H9 (cell line): ENCODE data around the gene TTLL12. TPM values are rescaled to one million over a fixed set of nuclear protein-coding genes. Genes with fewer than 3 reads are reported as not detected.

Experiments
- DNase-seq: peaks from one replicate; pipeline ENCODE4 v3.0.0-alpha.2; 2017
- H2AFZ ChIP-seq: one replicate; pipeline ENCODE4 v1.6.1; 2013; ENCODE audit warnings: mild to moderate bottlenecking, low read length, control low read depth, moderate library complexity
- H2AK5ac ChIP-seq: 2 replicates; pipeline ENCODE4 v1.6.1; 2013; ENCODE audit warnings: low read length, control low read depth, mixed read lengths; ENCODE audit not compliant: insufficient read length
- H2BK120ac ChIP-seq: one replicate; pipeline ENCODE4 v1.6.1; 2013; ENCODE audit warnings: low read depth, mild to moderate bottlenecking, low read length, control low read depth, inconsistent platforms; ENCODE audit not compliant: poor library complexity, severe bottlenecking
- H2BK12ac ChIP-seq: 2 replicates; pipeline ENCODE4 v1.6.1; 2013; ENCODE audit warnings: low read length, control low read depth, mixed read lengths, low read depth; ENCODE audit not compliant: insufficient read length
- H2BK15ac ChIP-seq: 2 replicates; pipeline ENCODE4 v1.6.1; 2013; ENCODE audit warnings: low read depth, low read length, control low read depth
- H2BK20ac ChIP-seq: one replicate; pipeline ENCODE4 v1.6.1; 2013; ENCODE audit warnings: low read depth, mild to moderate bottlenecking, low read length, control low read depth, inconsistent platforms; ENCODE audit not compliant: poor library complexity, severe bottlenecking
- H2BK5ac ChIP-seq: 2 replicates; pipeline ENCODE4 v1.6.1; 2013; ENCODE audit warnings: low read length, control low read depth, mixed read lengths; ENCODE audit not compliant: insufficient read length
- H3K14ac ChIP-seq: 2 replicates; pipeline ENCODE4 v1.6.1; 2013; ENCODE audit warnings: low read length, control low read depth; ENCODE audit not compliant: insufficient read depth
- H3K18ac ChIP-seq: 2 replicates; pipeline ENCODE4 v1.6.1; 2013; ENCODE audit warnings: low read depth, mild to moderate bottlenecking, mixed read lengths, low read length, control low read depth; ENCODE audit not compliant: insufficient read length
- H3K23ac ChIP-seq: 2 replicates; pipeline ENCODE4 v1.6.1; 2013; ENCODE audit warnings: low read length, control low read depth, mixed read lengths, low read depth; ENCODE audit not compliant: insufficient read length
- H3K23me2 ChIP-seq: 2 replicates; pipeline ENCODE4 v1.6.1; 2013; ENCODE audit warnings: low read depth, mild to moderate bottlenecking, mixed read lengths, low read length, control low read depth; ENCODE audit not compliant: insufficient read length, poor library complexity, severe bottlenecking
- H3K27ac ChIP-seq: 2 replicates; pipeline ENCODE4 v1.5.1; 2013; ENCODE audit warnings: low read length, control low read depth, mixed read lengths, low read depth; ENCODE audit not compliant: insufficient read length
- H3K27me3 ChIP-seq: 2 replicates; pipeline ENCODE4 v1.6.1; 2013; ENCODE audit warnings: low read length, control low read depth, inconsistent platforms; ENCODE audit not compliant: insufficient read depth
- H3K4ac ChIP-seq: 2 replicates; pipeline ENCODE4 v1.6.1; 2013; ENCODE audit warnings: low read depth, mild to moderate bottlenecking, control low read depth, inconsistent platforms, low read length, moderate library complexity
- H3K4me1 ChIP-seq: 2 replicates; pipeline ENCODE4 v1.6.1; 2013; ENCODE audit warnings: low read length, control low read depth, inconsistent platforms; ENCODE audit not compliant: insufficient read depth
- H3K4me2 ChIP-seq: 2 replicates; pipeline ENCODE4 v1.6.1; 2013; ENCODE audit warnings: low read length, control low read depth, mixed read lengths; ENCODE audit not compliant: insufficient read length, insufficient read depth
- H3K56ac ChIP-seq: 2 replicates; pipeline ENCODE4 v1.6.1; 2013; ENCODE audit warnings: low read depth, mild to moderate bottlenecking, mixed read lengths, low read length, control low read depth; ENCODE audit not compliant: insufficient read length
- H3K79me1 ChIP-seq: 2 replicates; pipeline ENCODE4 v1.6.1; 2013; ENCODE audit warnings: low read depth, mild to moderate bottlenecking, moderate library complexity, low read length, control low read depth, inconsistent platforms; ENCODE audit not compliant: insufficient read depth, poor library complexity, severe bottlenecking
- H3K79me2 ChIP-seq: 2 replicates; pipeline ENCODE4 v1.6.1; 2013; ENCODE audit warnings: low read length, control low read depth, inconsistent platforms; ENCODE audit not compliant: insufficient read depth
- H3K9ac ChIP-seq: 2 replicates; pipeline ENCODE4 v1.6.1; 2013; ENCODE audit warnings: low read length, control low read depth, mixed read lengths; ENCODE audit not compliant: insufficient read length; ENCODE audit errors: extremely low read depth
- H3K9me3 ChIP-seq: one replicate; pipeline ENCODE4 v1.6.1; 2013; ENCODE audit warnings: low read depth, low read length, inconsistent platforms; ENCODE audit not compliant: control insufficient read depth
- H3T11ph ChIP-seq: one replicate; pipeline ENCODE4 v1.6.1; 2013; ENCODE audit warnings: mild to moderate bottlenecking, low read length, control low read depth, inconsistent platforms
- H4K20me1 ChIP-seq: one replicate; pipeline ENCODE4 v1.6.1; 2013; ENCODE audit not compliant: control insufficient read depth, insufficient read length, insufficient read depth
- H4K5ac ChIP-seq: 2 replicates; pipeline ENCODE4 v1.6.1; 2013; ENCODE audit warnings: low read depth, mild to moderate bottlenecking, mixed read lengths, low read length, control low read depth; ENCODE audit not compliant: insufficient read length
- H4K8ac ChIP-seq: replicated peaks from 2 replicates; pipeline ENCODE4 v1.6.1; 2013; ENCODE audit warnings: low read length, control low read depth, mixed read lengths, low read depth; ENCODE audit not compliant: insufficient read length
- H4K91ac ChIP-seq: 2 replicates; pipeline ENCODE4 v1.6.1; 2013; ENCODE audit warnings: low read depth, mild to moderate bottlenecking, moderate library complexity, mixed read lengths, low read length, control low read depth; ENCODE audit not compliant: insufficient read length
- H3K27ac Mint-ChIP-seq, 3 experiments: 2 replicates in 2 of 3; 3 replicates in 1 of 3; pipeline ENCODE4 v1.8.0; 2020 to 2021; ENCODE audit warnings: mixed read lengths in 3 of 3, mild to moderate bottlenecking in 1 of 3, moderate library complexity in 1 of 3
- H3K27me3 Mint-ChIP-seq: 2 replicates; pipeline ENCODE4 v1.8.0; 2021; ENCODE audit warnings: low read depth, mild to moderate bottlenecking, moderate library complexity, mixed read lengths
- H3K36me3 Mint-ChIP-seq, 3 experiments: 2 replicates in 2 of 3; 3 replicates in 1 of 3; pipeline ENCODE4 v1.8.0; 2020 to 2021; ENCODE audit warnings: low read depth in 3 of 3, mixed read lengths in 3 of 3; ENCODE audit not compliant: insufficient read depth in 1 of 3
- H3K4me1 Mint-ChIP-seq, 2 experiments: 2 replicates each; pipeline ENCODE4 v1.8.0; 2020; ENCODE audit warnings: mixed read lengths in 2 of 2
- H3K4me3 Mint-ChIP-seq, 2 experiments: 2 replicates in 1 of 2; 3 replicates in 1 of 2; pipeline ENCODE4 v1.8.0; 2020 to 2021; ENCODE audit warnings: mild to moderate bottlenecking in 2 of 2, mixed read lengths in 2 of 2, moderate library complexity in 1 of 2
- H3K9me3 Mint-ChIP-seq, 2 experiments: 2 replicates in 1 of 2; 3 replicates in 1 of 2; pipeline ENCODE4 v1.8.0; 2020; ENCODE audit warnings: mild to moderate bottlenecking in 2 of 2, mixed read lengths in 2 of 2, moderate library complexity in 1 of 2
- CTCF ChIP-seq: fragments of 200-600 bp; sonication (generic); conservative IDR thresholded peaks from 3 replicates; pipeline ENCODE4 v1.8.0; 2021; ENCODE audit warnings: antibody characterized with exemption, mild to moderate bottlenecking
- WGBS: extraction: QIAGEN DNeasy Blood & Tissue Kit; methylation state at CpG from one replicate; pipeline ENCODE4 v1.1.7; 2013; ENCODE audit warnings: missing lambda C conversion rate, low lambda C conversion rate, mixed read lengths; ENCODE audit not compliant: insufficient read length; ENCODE audit errors: extremely low coverage; 5-methylcytosine and 5-hydroxymethylcytosine counted together
- total RNA-seq: library from RNA; stranded (reverse); gene quantifications from 2 replicates; pipeline ENCODE4 v1.2.1, GENCODE V29; 2021

TTLL12 gene
- total RNA-seq, 1 experiment from 2014 or later = 89.6 TPM

- H3K18ac ChIP-seq = no peak overlapping the region
- H3K4me2 ChIP-seq = no peak overlapping the region
- no peak overlapping the region for H3K9ac ChIP-seq
- no peak for TF ChIP-seq CTCF
- no peak overlapping the region for H2AK5ac ChIP-seq
- no peaks in the 10 kb centered on the region for H3K36me3 Mint-ChIP-seq
- H3T11ph ChIP-seq = no peak overlapping the region
- H2AFZ ChIP-seq = no peak overlapping the region
- H3K27me3 Mint-ChIP-seq = peaks cover 25% of the 10 kb centered on the region
- H4K91ac ChIP-seq = no peak overlapping the region
- H3K23me2 ChIP-seq = no peaks in the 10 kb centered on the region
- H3K79me2 ChIP-seq = no peaks in the 10 kb centered on the region
- H2BK5ac ChIP-seq = no peak overlapping the region
- H3K27ac ChIP-seq = no peak overlapping the region
- peaks cover 5% of the 10 kb centered on the region for H4K20me1 ChIP-seq
- no peak overlapping the region for H3K23ac ChIP-seq
- H3K4me1 Mint-ChIP-seq = peaks cover 9 to 17% of the 10 kb centered on the region in 2 experiments
- H3K14ac ChIP-seq = no peak overlapping the region
- H3K9me3 Mint-ChIP-seq = no peaks in the 10 kb centered on the region
- H3K79me1 ChIP-seq = no peaks in the 10 kb centered on the region
- H3K27me3 ChIP-seq = peaks cover 3% of the 10 kb centered on the region
- no peak overlapping the region for H3K27ac Mint-ChIP-seq
- H3K9me3 ChIP-seq = no peaks in the 10 kb centered on the region
- no peak overlapping the region for H3K4ac ChIP-seq
- H2BK15ac ChIP-seq = no peak overlapping the region
- H2BK12ac ChIP-seq = no peak overlapping the region
- no peak overlapping the region for H3K56ac ChIP-seq
- no peak overlapping the region for H4K8ac ChIP-seq
- H2BK120ac ChIP-seq = no peak overlapping the region
- H3K4me3 Mint-ChIP-seq = no peak overlapping the region
- no peak for DNase-seq
- WGBS = no CpG with 5 or more reads among the region's 7 CpGs
- H2BK20ac ChIP-seq = no peak overlapping the region
- no peaks in the 10 kb centered on the region for H3K4me1 ChIP-seq
- no peak overlapping the region for H4K5ac ChIP-seq
Observed at GRCh38 chr22:43118953-43119458, 67.9 kb downstream of the TTLL12 start.
